GM12878 (cell line): ENCODE data around the gene ADGRF1. TPM values are rescaled to one million over a fixed set of nuclear protein-coding genes. Genes with fewer than 3 reads are reported as not detected.

Source experiments
- ATAC-seq: fragments of 200-7000 bp; cut with Tn5 transposase; 3 replicates; pipeline ENCODE4 v1.9.1; 2020; ENCODE audit warnings: mild to moderate bottlenecking, moderate library complexity
- BruUV-seq: library from RNA; stranded (reverse); fragments of 400-500 nt; replicated peaks from 2 replicates; lab custom pipeline; 2021; lab: Mats Ljungman, UMichigan
- CTCF ChIA-PET: fragments of 300-600 bp; sonication (Branson Sonifier 250); formaldehyde crosslinking; extraction: SDS; loops from one replicate; lab custom pipeline; 2021; ENCODE audit warnings: inconsistent platforms; lab: Yijun Ruan, JAX
- POLR2A ChIA-PET: fragments of 350-600 bp; formaldehyde crosslinking; extraction: SDS; loops from one replicate; lab custom pipeline; 2021; ENCODE audit warnings: inconsistent platforms; lab: Charles Lee
- RAD21 ChIA-PET: fragments of 300-600 bp; sonication (Branson Sonifier 250); formaldehyde crosslinking; loops from one replicate; lab custom pipeline; 2023; ENCODE audit warnings: antibody characterized with exemption; ENCODE audit not compliant: unreplicated experiment; lab: Charles Lee
- SMC1A ChIA-PET: fragments of 300-600 bp; sonication (Branson Sonifier 250); formaldehyde crosslinking; loops from one replicate; lab custom pipeline; 2023; ENCODE audit not compliant: unreplicated experiment, uncharacterized antibody; lab: Charles Lee
- DNase-seq: peaks from one replicate; pipeline ENCODE4 v3.0.0-alpha.2; 2011; ENCODE audit warnings: low read depth, low spot score
- FAIRE-seq: peaks from 3 replicates; lab custom pipeline; 2011; peaks lifted over from hg19 to GRCh38; lab: Jason Lieb, UNC
- H2AFZ ChIP-seq: 2 replicates; pipeline ENCODE4 v1.6.0; 2011; ENCODE audit warnings: low read depth, low read length, control low read depth; ENCODE audit not compliant: control insufficient read depth
- H3K27ac ChIP-seq: 2 replicates; pipeline ENCODE4 v1.5.1; 2011; ENCODE audit warnings: control low read depth; ENCODE audit not compliant: control insufficient read depth, insufficient read depth
- H3K27me3 ChIP-seq, 2 experiments: replicated peaks in 1 of 2; 2 replicates each; pipeline versions ENCODE4 v1.6.0 to v1.6.1; 2011; ENCODE audit warnings: low read length in 1 of 2; ENCODE audit not compliant: control insufficient read depth in 2 of 2, insufficient read depth in 2 of 2
- H3K36me3 ChIP-seq, 2 experiments: 2 replicates each; pipeline ENCODE4 v1.5.1; 2011; ENCODE audit warnings: low read length in 1 of 2; ENCODE audit not compliant: control insufficient read depth in 2 of 2, insufficient read depth in 2 of 2
- H3K4me1 ChIP-seq: 2 replicates; pipeline ENCODE4 v1.6.1; 2011; ENCODE audit warnings: mild to moderate bottlenecking, low read length, moderate library complexity, mixed read lengths; ENCODE audit not compliant: control insufficient read depth, insufficient read depth
- H3K4me2 ChIP-seq: 2 replicates; pipeline ENCODE4 v1.6.0; 2011; ENCODE audit warnings: control low read depth; ENCODE audit not compliant: control insufficient read depth, insufficient read depth
- H3K4me3 ChIP-seq: fragments of 200-600 bp; sonication (generic); 2 replicates; pipeline ENCODE4 v1.5.1; 2016
- H3K79me2 ChIP-seq: 2 replicates; pipeline ENCODE4 v1.6.0; 2011; ENCODE audit warnings: low read length; ENCODE audit not compliant: control insufficient read depth, insufficient read depth
- H3K9ac ChIP-seq: 2 replicates; pipeline ENCODE4 v1.8.0; 2011; ENCODE audit warnings: low read length, control low read depth, mixed read lengths; ENCODE audit not compliant: control insufficient read depth, insufficient read depth
- H3K9me3 ChIP-seq: replicated peaks from 3 replicates; pipeline ENCODE4 v1.5.1; 2011; ENCODE audit warnings: mild to moderate bottlenecking, low read length; ENCODE audit not compliant: control insufficient read depth, insufficient read depth
- H4K20me1 ChIP-seq: 2 replicates; pipeline ENCODE4 v1.6.0; 2011; ENCODE audit not compliant: control insufficient read depth, insufficient read depth
- ESRRA ChIP-seq: IDR thresholded peaks from 2 replicates; pipeline ENCODE4 v1.6.1; 2012; ENCODE audit warnings: mild to moderate bottlenecking, low read length, improper control_type of control experiment
- HDAC2 ChIP-seq: fragments of 200-600 bp; sonication (generic); IDR thresholded peaks from 2 replicates; pipeline ENCODE4 v1.6.1; 2017
- KLF5 ChIP-seq: fragments of 450-650 bp; IDR thresholded peaks from 2 replicates; pipeline ENCODE4 v1.6.1; 2014; ENCODE audit warnings: mild to moderate bottlenecking; ENCODE audit not compliant: partially characterized antibody
- MYB ChIP-seq: fragments of 150-350 bp; IDR thresholded peaks from 2 replicates; pipeline ENCODE4 v1.6.1; 2014; ENCODE audit warnings: mild to moderate bottlenecking, low read depth, low read length, borderline replicate concordance
- NRF1 ChIP-seq: conservative IDR thresholded peaks from 2 replicates; pipeline ENCODE4 v1.6.1; 2011; ENCODE audit warnings: mild to moderate bottlenecking, low read depth, low read length, improper control_type of control experiment
- PML ChIP-seq: IDR thresholded peaks from 2 replicates; pipeline ENCODE4 v1.6.1; 2012; ENCODE audit warnings: low read length, inconsistent platforms
- POLR2A ChIP-seq: IDR thresholded peaks from 2 replicates; pipeline ENCODE4 v1.6.1; 2011; ENCODE audit warnings: low read depth, mild to moderate bottlenecking, low read length
- USF2 ChIP-seq: IDR thresholded peaks from 2 replicates; pipeline ENCODE4 v1.6.1; 2011; ENCODE audit warnings: low read depth, low read length, improper control_type of control experiment, borderline replicate concordance
- ZNF592 ChIP-seq: fragments of 450-650 bp; IDR thresholded peaks from 2 replicates; pipeline ENCODE4 v1.6.1; 2017; ENCODE audit warnings: mild to moderate bottlenecking, moderate library complexity
- WGBS: methylation state at CpG from one replicate; pipeline ENCODE4 v1.1.6; 2016; ENCODE audit warnings: low lambda C conversion rate; ENCODE audit not compliant: insufficient replicate concordance, insufficient coverage; ENCODE audit errors: missing lambda C conversion rate; 5-methylcytosine and 5-hydroxymethylcytosine counted together
- in situ Hi-C: fragments of 300-500 bp; cut with MboI; formaldehyde crosslinking; loops from 9 replicates; pipeline ENCODE4 v1.14.3; 2018; ENCODE audit warnings: mixed read lengths
- intact Hi-C: fragments of 100-400 bp; cut with micrococcal nuclease; formaldehyde crosslinking; loops from one replicate; pipeline ENCODE4 v1.14.2; 2022; ENCODE audit not compliant: unreplicated experiment
- polyA plus RNA-seq, 11 experiments: library from polyadenylated mRNA; depleted of rRNA in 4 of 11; unstranded in 6 of 11; stranded (reverse) in 5 of 11; fragments of >200 nt; fragmentation: Nextera tagmentation in 4 of 11; fragmentation: Illumina TruSeq in 1 of 11; extraction: Ambion mirVana in 4 of 11; extraction: Trizol in 1 of 11; gene quantifications; 1 replicate in 1 of 11; 2 replicates in 10 of 11; pipeline versions ENCODE4 v1.2.1 to v1.2.3, GENCODE V29; 2011 to 2016; ENCODE audit warnings: inconsistent platforms in 2 of 11, missing spikeins in 2 of 11, low read depth in 1 of 11
- total RNA-seq, 4 experiments: library from RNA; depleted of rRNA in 3 of 4; stranded (reverse); fragments of >200 nt in 3 of 4; fragmentation: Illumina TruSeq in 1 of 4; extraction: Trizol in 1 of 4; gene quantifications; 2 replicates each; pipeline versions ENCODE4 v1.2.1 to v1.2.3, GENCODE V29; 2013 to 2021

ADGRF1 gene
- total and polyA plus RNA-seq, 10 of the 15 experiments (the other 5 are each of a cell fraction or from before 2014, with no cell fraction given), result 0.05 TPM; not detected in 9

GRCh38 chr6:47004463-47004862 is 37.7 kb downstream of the ADGRF1 start:
- no peak for TF ChIP-seq ZNF592
- no peak for TF ChIP-seq PML
- TF ChIP-seq NRF1, result no peak
- no peak for TF ChIP-seq KLF5
- TF ChIP-seq ESRRA, result no peak
- TF ChIP-seq USF2, result no peak
- TF ChIP-seq POLR2A, result no peak
- TF ChIP-seq HDAC2, result no peak
- no peak for TF ChIP-seq MYB
- Histone ChIP-seq H3K9ac (no peak overlapping the region), H3K36me3 (no peaks in the 10 kb centered on the region), H2AFZ (no peak overlapping the region), H3K9me3 (no peaks in the 10 kb centered on the region), H4K20me1 (no peaks in the 10 kb centered on the region), H3K79me2 (no peaks in the 10 kb centered on the region), H3K27me3 (no peaks in the 10 kb centered on the region; a peak in 1 of 4 replicates), H3K4me3 (no peak overlapping the region), H3K4me2 (no peak overlapping the region), H3K4me1 (no peaks in the 10 kb centered on the region), H3K27ac (no peak overlapping the region)
- CTCF ChIA-PET, result no interaction called here
- POLR2A ChIA-PET, result no interaction called here
- DNase-seq (no peak), ATAC-seq (no peak), FAIRE-seq (no peak)
- WGBS, result 1% methylated on average over 3 of the region's 3 CpGs
- intact Hi-C loops (no loop called here), in situ Hi-C loops (no loop called here)
- RAD21 ChIA-PET, result no interaction called here
- SMC1A ChIA-PET, result no interaction called here
- no TSS peak for BruUV-seq
